HepG2 (cell line): ENCODE data around the gene TEX19. TPM values are rescaled to one million over a fixed set of nuclear protein-coding genes. Genes with fewer than 3 reads are reported as not detected.

ENCODE experiments used
- ATAC-seq: fragments of 200-7000 bp; cut with Tn5 transposase; 3 replicates; pipeline ENCODE4 v1.9.1; 2020; ENCODE audit warnings: mild to moderate bottlenecking, moderate library complexity
- BruUV-seq: library from RNA; stranded (reverse); fragments of 400-500 nt; replicated peaks from 2 replicates; lab custom pipeline; 2021; lab: Mats Ljungman, UMichigan
- CTCF ChIA-PET: fragments of 300-600 bp; formaldehyde crosslinking; extraction: SDS; loops from one replicate; lab custom pipeline; 2021; ENCODE audit warnings: low total read pairs, inconsistent platforms, low intra/inter-chr PET ratio; lab: Yijun Ruan, JAX
- POLR2A ChIA-PET: fragments of 350-600 bp; sonication (Branson Sonifier 250); formaldehyde crosslinking; loops from one replicate; lab custom pipeline; 2020; ENCODE audit warnings: antibody characterized with exemption, inconsistent platforms; lab: Yijun Ruan, JAX
- DNase-seq: peaks from one replicate; pipeline ENCODE4 v3.0.0-alpha.2; 2015; ENCODE audit warnings: low spot score
- FAIRE-seq: peaks from 3 replicates; lab custom pipeline; 2011; peaks lifted over from hg19 to GRCh38; lab: Jason Lieb, UNC
- H2AFZ ChIP-seq: one replicate; pipeline ENCODE4 v1.6.1; 2011; ENCODE audit warnings: low read length, inconsistent platforms
- H3K27ac ChIP-seq: fragments of 300-600 bp; 3 replicates; pipeline ENCODE4 v1.8.0; 2011; ENCODE audit warnings: mixed run types, mild to moderate bottlenecking, mixed read lengths, low read length, inconsistent platforms; ENCODE audit not compliant: insufficient read depth; ENCODE audit errors: extremely low read length
- H3K27me3 ChIP-seq, 2 experiments: fragments of 200-600 bp in 1 of 2; 2 replicates in 1 of 2; 3 replicates in 1 of 2; pipeline versions ENCODE4 v1.6.0 to v1.8.0; 2011; ENCODE audit warnings: low read length in 2 of 2, mild to moderate bottlenecking in 2 of 2, moderate library complexity in 2 of 2, inconsistent platforms in 1 of 2; ENCODE audit not compliant: insufficient read depth in 2 of 2, control insufficient read depth in 1 of 2
- H3K36me3 ChIP-seq, 2 experiments: fragments of 200-600 bp in 1 of 2; replicated peaks in 1 of 2; 2 replicates in 1 of 2; 3 replicates in 1 of 2; pipeline versions ENCODE4 v1.5.1 to v1.8.0; 2011; ENCODE audit warnings: low read length in 2 of 2, inconsistent platforms in 1 of 2; ENCODE audit not compliant: insufficient read depth in 2 of 2, control insufficient read depth in 1 of 2
- H3K4me1 ChIP-seq: 2 replicates; pipeline ENCODE4 v1.5.1; 2012; ENCODE audit warnings: low read length, inconsistent platforms; ENCODE audit not compliant: insufficient read depth
- H3K4me2 ChIP-seq: 2 replicates; pipeline ENCODE4 v1.6.0; 2011; ENCODE audit warnings: low read depth, low read length, inconsistent platforms
- H3K4me3 ChIP-seq, 3 experiments: fragments of 200-600 bp in 1 of 3; sonication (generic), shearing (Covaris generic) in 1 of 3; replicated peaks in 1 of 3; 2 replicates each; pipeline ENCODE4 v1.5.1; 2011 to 2016; ENCODE audit warnings: low read length in 3 of 3, inconsistent platforms in 2 of 3, low read depth in 2 of 3, mild to moderate bottlenecking in 2 of 3, control low read depth in 1 of 3, mixed read lengths in 1 of 3; ENCODE audit not compliant: insufficient read depth in 1 of 3
- H3K79me2 ChIP-seq: one replicate; pipeline ENCODE4 v1.6.1; 2011; ENCODE audit warnings: low read length, inconsistent platforms; ENCODE audit not compliant: insufficient read depth
- H3K9ac ChIP-seq: 2 replicates; pipeline ENCODE4 v1.6.0; 2011; ENCODE audit warnings: mild to moderate bottlenecking, low read depth, low read length, inconsistent platforms; ENCODE audit not compliant: insufficient read depth
- H3K9me3 ChIP-seq: 2 replicates; pipeline ENCODE4 v1.5.1; 2012; ENCODE audit warnings: mild to moderate bottlenecking, low read length
- H4K20me1 ChIP-seq: 2 replicates; pipeline ENCODE4 v1.6.0; 2011; ENCODE audit warnings: inconsistent platforms, mild to moderate bottlenecking, low read length, moderate library complexity; ENCODE audit not compliant: insufficient read depth
- AGO1 ChIP-seq: fragments of 200-400 bp; formaldehyde crosslinking; IDR thresholded peaks from 2 replicates; pipeline ENCODE4 v1.6.1; 2017; ENCODE audit warnings: mild to moderate bottlenecking, low read depth, low read length, moderate library complexity; ENCODE audit not compliant: poor library complexity, severe bottlenecking
- FOXP4 ChIP-seq: sonication (generic); formaldehyde crosslinking; IDR thresholded peaks from 2 replicates; pipeline ENCODE4 v1.4.0; 2020; ENCODE audit warnings: missing genetic modification reagents
- MAX ChIP-seq: IDR thresholded peaks from 2 replicates; pipeline ENCODE4 v1.6.1; 2012; ENCODE audit warnings: inconsistent platforms
- NCOR1 ChIP-seq: fragments of 200-600 bp; sonication (generic); IDR thresholded peaks from 2 replicates; pipeline ENCODE4 v1.7.0; 2017; ENCODE audit warnings: antibody characterized with exemption, low read length, borderline replicate concordance
- NFYC ChIP-seq: IDR thresholded peaks from 2 replicates; pipeline ENCODE4 v1.6.1; 2016; ENCODE audit warnings: missing genetic modification reagents, missing compliant biosample characterization
- PHF8 ChIP-seq: sonication (generic); formaldehyde crosslinking; IDR thresholded peaks from 2 replicates; pipeline ENCODE4 v1.5.0; 2020; ENCODE audit warnings: missing genetic modification reagents
- PREB ChIP-seq: sonication (generic); formaldehyde crosslinking; IDR thresholded peaks from 2 replicates; pipeline ENCODE4 v1.4.0; 2020; ENCODE audit warnings: missing genetic modification reagents
- RARA ChIP-seq: IDR thresholded peaks from 2 replicates; pipeline ENCODE4 v1.6.1; 2016; ENCODE audit warnings: missing genetic modification reagents, missing compliant biosample characterization
- TRIM24 ChIP-seq: sonication (generic); formaldehyde crosslinking; IDR thresholded peaks from 2 replicates; pipeline ENCODE4 v1.8.0; 2022; ENCODE audit warnings: mild to moderate bottlenecking, missing genetic modification reagents
- XRCC5 ChIP-seq: fragments of 200-400 bp; formaldehyde crosslinking; optimal IDR thresholded peaks from 2 replicates; pipeline ENCODE3; 2017; ENCODE audit warnings: mild to moderate bottlenecking, low read length
- ZFYVE20 ChIP-seq: sonication (generic); formaldehyde crosslinking; IDR thresholded peaks from 2 replicates; pipeline ENCODE4 v1.8.0; 2023; ENCODE audit warnings: low read depth, mild to moderate bottlenecking, moderate library complexity, missing genetic modification reagents, borderline replicate concordance
- ZMAT3 ChIP-seq: sonication (generic); formaldehyde crosslinking; conservative IDR thresholded peaks from 2 replicates; pipeline ENCODE4 v1.7.0; 2021; ENCODE audit warnings: missing genetic modification reagents
- ZNF530 ChIP-seq: sonication (generic); formaldehyde crosslinking; IDR thresholded peaks from 2 replicates; pipeline ENCODE4 v1.5.0; 2020; ENCODE audit warnings: low read depth, mild to moderate bottlenecking, missing genetic modification reagents
- ZNF558 ChIP-seq: sonication (generic); formaldehyde crosslinking; IDR thresholded peaks from 2 replicates; pipeline ENCODE4 v1.9.0; 2022; ENCODE audit warnings: mild to moderate bottlenecking, missing genetic modification reagents, borderline replicate concordance
- ZNF609 ChIP-seq: sonication (generic); formaldehyde crosslinking; IDR thresholded peaks from 2 replicates; pipeline ENCODE4 v1.4.0; 2020; ENCODE audit warnings: mild to moderate bottlenecking, missing genetic modification reagents, borderline replicate concordance
- WGBS: methylation state at CpG from one replicate; pipeline ENCODE4 v1.1.6; 2017; ENCODE audit warnings: low lambda C conversion rate; 5-methylcytosine and 5-hydroxymethylcytosine counted together
- in situ Hi-C: cut with HindIII; loops from 2 replicates; pipeline ENCODE4 v1.10.0; 2017; ENCODE audit warnings: low pct_unique_long_range_greater_than_20kb; ENCODE audit not compliant: extremely low pct_ligation_motif_present
- intact Hi-C: fragments of 100-400 bp; cut with micrococcal nuclease; formaldehyde crosslinking; loops from one replicate; pipeline ENCODE4 v1.10.0; 2022; ENCODE audit not compliant: unreplicated experiment
- polyA plus RNA-seq, 8 experiments: library from polyadenylated mRNA; depleted of rRNA in 3 of 8; stranded (reverse) in 7 of 8; unstranded in 1 of 8; fragments of >200 nt; fragmentation: Illumina TruSeq in 4 of 8; extraction: Trizol in 4 of 8; gene quantifications; 2 replicates each; pipeline versions ENCODE4 v1.2.1 to v1.2.3, GENCODE V29; 2011 to 2016; ENCODE audit warnings: low read depth in 4 of 8, missing spikeins in 1 of 8, mixed read lengths in 1 of 8; ENCODE audit not compliant: insufficient read depth in 1 of 8
- total RNA-seq, 5 experiments: library from RNA; depleted of rRNA; stranded (reverse); fragments of >200 nt; fragmentation: Illumina TruSeq; extraction: Trizol; gene quantifications; 2 replicates each; pipeline ENCODE4 v1.2.3, GENCODE V29; 2016; ENCODE audit warnings: low read depth in 1 of 5

Gene TEX19
- total and polyA plus RNA-seq, 2 of the 13 experiments (the other 11 are each of a cell fraction or from before 2014, with no cell fraction given) = 1.3 to 6.0 TPM

GRCh38 chr17:82351254-82351712 lies 7.8 kb upstream of the TEX19 start:
- no peak for FAIRE-seq
- no peak for DNase-seq
- Histone ChIP-seq H3K27ac (peak overlapping the region; percentile 4), H4K20me1 (no peaks in the 10 kb centered on the region), H3K36me3 (no peaks in the 10 kb centered on the region), H3K4me1 (peaks cover 94% of the 10 kb centered on the region), H3K9me3 (no peaks in the 10 kb centered on the region), H2AFZ (no peak overlapping the region), H3K9ac (no peak overlapping the region), H3K27me3 (no peaks in the 10 kb centered on the region), H3K4me3 (no peak overlapping the region), H3K79me2 (no peaks in the 10 kb centered on the region), H3K4me2 (peak overlapping the region; percentile 87; the same call in 1 of the 2 replicates)
- no TSS peak for BruUV-seq
- peak; percentile 23 for ATAC-seq
- intact Hi-C loops = loop anchor here (2.0 to 5.0 kb wide), 3 partner anchors 36 to 201 kb away; no protein-coding TSS in a partner anchor
- in situ Hi-C loops = loop anchor here (5.0 to 10.0 kb wide), 3 partner anchors 36 to 204 kb away; no protein-coding TSS in a partner anchor
- ChIA-PET POLR2A (interaction anchor here (0.8 to 2.4 kb wide), 8 partner anchors 9 to 59 kb away, joined by 3 to 11 read pairs (median 6); no protein-coding TSS in a partner anchor), CTCF (interaction anchor here (0.8 to 5.1 kb wide), 8 partner anchors 21 to 203 kb away, joined by 3 to 41 read pairs (median 4); no protein-coding TSS in a partner anchor)
- 46% methylated on average over 21 of the region's 21 CpGs for WGBS
- peak; percentile 46; the same call in 1 of the 2 replicates for TF ChIP-seq RARA (CRISPR knock-in tag)
- 0 out of 2 replicates have a peak, but pooled peaks have one; percentile 22 for TF ChIP-seq FOXP4 (CRISPR knock-in tag)
- TF ChIP-seq MAX = peak; percentile 27
- 0 out of 2 replicates have a peak, but pooled peaks have one; percentile 2 for TF ChIP-seq PHF8 (CRISPR knock-in tag)
- TF ChIP-seq XRCC5 = peak; percentile 9
- peak; percentile 51 for TF ChIP-seq AGO1
- 0 out of 2 replicates have a peak, but pooled peaks have one; percentile 6 for TF ChIP-seq NFYC
- 0 out of 2 replicates have a peak, but pooled peaks have one; percentile 21 for TF ChIP-seq ZFYVE20
- TF ChIP-seq ZNF609 (CRISPR knock-in tag) = no peak
- TF ChIP-seq ZNF530 (CRISPR knock-in tag) = no peak
- no peak for TF ChIP-seq PREB
- TF ChIP-seq ZMAT3 (CRISPR knock-in tag) = 0 out of 2 replicates have a peak, but pooled peaks have one; percentile 16
- no peak for TF ChIP-seq NCOR1
- TF ChIP-seq TRIM24 = peak; percentile 69; the same call in 1 of the 2 replicates
- no peak for TF ChIP-seq ZNF558 (CRISPR knock-in tag)
